Testis (tissue), 3 donors: ENCODE measurements around the gene MAZ. TPM values are rescaled to one million over a fixed set of nuclear protein-coding genes. Genes with fewer than 3 reads are reported as not detected.
"Not testable (repeated sequence)": the region's sequence is repeated elsewhere in the genome, so short reads cannot be mapped to it uniquely, and the experiment has no call there.

ENCODE experiments used
- DNase-seq: peaks from one replicate; pipeline ENCODE4 v3.0.0-alpha.2; 2019
- H3K27ac ChIP-seq, 2 donors: fragments of 200-600 bp; sonication (generic); one replicate each; pipeline ENCODE4 v1.5.1; 2019
- H3K27me3 ChIP-seq: fragments of 200-600 bp; sonication (generic); one replicate; pipeline ENCODE4 v1.5.1; 2019
- H3K36me3 ChIP-seq: fragments of 200-600 bp; sonication (generic); one replicate; pipeline ENCODE4 v1.5.1; 2017; ENCODE audit warnings: low read depth; ENCODE audit errors: missing control alignments
- H3K4me1 ChIP-seq: fragments of 200-600 bp; sonication (generic); one replicate; pipeline ENCODE4 v1.5.1; 2019
- H3K4me3 ChIP-seq, 2 donors: fragments of 200-600 bp; sonication (generic); one replicate each; pipeline ENCODE4 v1.5.1; 2017 to 2019
- H3K9me3 ChIP-seq: fragments of 200-600 bp; sonication (generic); one replicate; pipeline ENCODE4 v1.5.1; 2017
- POLR2A ChIP-seq: fragments of 450-650 bp; IDR thresholded peaks from one replicate; pipeline ENCODE4 v1.6.1; 2017; ENCODE audit warnings: antibody characterized with exemption, mild to moderate bottlenecking, moderate library complexity
- WGBS, 2 donors: methylation state at CpG; one replicate each; pipeline ENCODE4 v1.1.5; 2018; 5-methylcytosine and 5-hydroxymethylcytosine counted together
- intact Hi-C: fragments of 100-400 bp; cut with DNase I; formaldehyde crosslinking; loops from one replicate; pipeline ENCODE4 v1.15.1; 2023; ENCODE audit warnings: low total_unique reads
- polyA plus RNA-seq: library from polyadenylated mRNA; stranded (reverse); fragments of 350-450 nt; fragmentation: Illumina TruSeq; extraction: RNeasy Lipid Tissue Mini Kit (QIAGEN cat#74804); gene quantifications from one replicate; pipeline ENCODE4 v1.2.3, GENCODE V29; 2014; ENCODE audit warnings: low read depth, low replicate concordance; ENCODE audit not compliant: insufficient read depth
- total RNA-seq, 2 donors: library from RNA; depleted of rRNA; stranded (reverse); fragments of >200 nt; gene quantifications; one replicate each; pipeline ENCODE4 v1.2.3, GENCODE V29; 2016
- TF ChIP-seq, protein P1 (sequence below), 3 experiments: fragments of 450-650 bp in 2 of 3; fragments of 200-600 bp in 1 of 3; sonication (generic) in 1 of 3; IDR thresholded peaks; one replicate each; pipeline ENCODE4 v1.5.1; 2016 to 2019; ENCODE audit warnings: antibody characterized with exemption in 3 of 3, mild to moderate bottlenecking in 2 of 3, moderate library complexity in 1 of 3

The MAZ gene
- total and polyA plus RNA-seq, 3 donors from 2014 or later = 173 to 217 (median 186) TPM

DNA sequence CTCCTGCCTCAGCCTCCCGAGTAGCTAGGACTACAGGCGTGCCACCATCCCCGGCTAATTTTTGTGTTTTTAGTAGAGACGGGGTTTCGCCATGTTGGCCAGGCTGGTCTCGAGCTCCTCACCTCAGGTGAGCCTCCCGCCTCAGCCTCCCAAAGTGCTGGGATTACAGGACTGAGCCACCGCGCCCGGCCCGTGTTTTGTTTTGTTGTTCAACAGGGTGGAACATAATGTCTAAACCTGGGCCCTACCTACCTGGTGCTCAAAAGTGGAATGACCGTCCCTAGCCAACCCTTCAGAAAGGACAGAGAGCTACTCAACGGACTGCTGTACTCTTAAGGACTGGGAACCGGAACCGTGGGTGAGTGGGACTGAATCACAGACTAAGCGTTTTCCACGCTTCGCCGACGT, 16.6 kb upstream of the MAZ start:
- peak overlapping the region; percentile 83 to 92 for H3K27ac ChIP-seq
- H3K27me3 ChIP-seq = no peaks in the 10 kb centered on the region
- WGBS, 2 donors = 40 to 58% methylated on average over 12 to 20 of the region's 20 CpGs
- peaks cover 15% of the 10 kb centered on the region for H3K4me1 ChIP-seq
- no peaks in the 10 kb centered on the region for H3K36me3 ChIP-seq
- intact Hi-C loops = no loop called here
- no peaks in the 10 kb centered on the region for H3K9me3 ChIP-seq
- peak; percentile 20 for DNase-seq
- TF ChIP-seq, protein P1, sequence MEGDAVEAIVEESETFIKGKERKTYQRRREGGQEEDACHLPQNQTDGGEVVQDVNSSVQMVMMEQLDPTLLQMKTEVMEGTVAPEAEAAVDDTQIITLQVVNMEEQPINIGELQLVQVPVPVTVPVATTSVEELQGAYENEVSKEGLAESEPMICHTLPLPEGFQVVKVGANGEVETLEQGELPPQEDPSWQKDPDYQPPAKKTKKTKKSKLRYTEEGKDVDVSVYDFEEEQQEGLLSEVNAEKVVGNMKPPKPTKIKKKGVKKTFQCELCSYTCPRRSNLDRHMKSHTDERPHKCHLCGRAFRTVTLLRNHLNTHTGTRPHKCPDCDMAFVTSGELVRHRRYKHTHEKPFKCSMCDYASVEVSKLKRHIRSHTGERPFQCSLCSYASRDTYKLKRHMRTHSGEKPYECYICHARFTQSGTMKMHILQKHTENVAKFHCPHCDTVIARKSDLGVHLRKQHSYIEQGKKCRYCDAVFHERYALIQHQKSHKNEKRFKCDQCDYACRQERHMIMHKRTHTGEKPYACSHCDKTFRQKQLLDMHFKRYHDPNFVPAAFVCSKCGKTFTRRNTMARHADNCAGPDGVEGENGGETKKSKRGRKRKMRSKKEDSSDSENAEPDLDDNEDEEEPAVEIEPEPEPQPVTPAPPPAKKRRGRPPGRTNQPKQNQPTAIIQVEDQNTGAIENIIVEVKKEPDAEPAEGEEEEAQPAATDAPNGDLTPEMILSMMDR (IDR thresholded peaks at IDR 0.05) = no peak
- no peak for TF ChIP-seq POLR2A
- H3K4me3 ChIP-seq = peak overlapping the region; percentile 72 to 75

DNA sequence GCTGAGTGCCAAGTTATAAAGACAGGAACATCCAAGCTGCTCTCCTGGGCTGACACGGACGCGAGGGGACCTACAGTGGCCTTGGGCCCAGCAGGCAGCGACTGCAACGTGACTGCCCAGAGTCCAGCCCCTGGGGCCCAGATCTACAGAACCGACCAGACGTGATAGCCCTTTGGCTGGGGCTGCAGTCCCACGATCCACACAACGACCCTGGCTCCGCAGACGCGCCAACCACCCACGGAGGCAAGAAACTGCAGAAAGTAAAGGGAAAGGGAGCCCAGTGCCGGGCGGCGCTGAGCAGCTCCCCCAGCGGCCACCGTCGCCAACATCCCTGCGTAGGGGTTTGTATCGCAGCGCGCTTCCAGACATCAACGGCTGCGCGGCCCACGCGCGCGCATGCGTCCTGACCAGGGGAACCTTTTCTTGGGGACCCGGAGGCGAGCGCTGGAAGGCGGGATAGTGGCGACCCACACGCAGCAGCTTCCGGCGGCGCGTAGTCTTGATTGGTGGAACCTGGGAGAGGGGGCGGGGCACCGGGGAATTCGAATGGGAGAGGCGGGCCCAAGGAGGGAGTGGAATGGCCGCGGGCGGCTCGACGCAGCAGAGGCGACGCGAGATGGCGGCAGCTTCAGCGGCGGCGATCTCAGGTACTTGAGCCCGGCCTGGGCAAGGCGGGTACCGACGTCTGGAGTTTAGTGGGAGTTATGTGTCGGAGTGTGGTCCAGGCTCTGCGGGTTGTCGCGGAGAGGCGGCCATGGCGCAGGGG, 16.0 kb upstream of the MAZ start, which contains the start of gene KIF22:
Gene KIF22 (plus strand): TSS at position 569 of the 766 bp plus-strand sequence. CDS start 9 bp downstream, at position 578.
- Histone ChIP-seq H3K4me3 (peak within 1 kb of the TSS; percentile 72 to 75), H3K27me3 (no peaks in the 10 kb centered on the region), H3K36me3 (no peaks in the 10 kb centered on the region), H3K4me1 (peaks cover 15% of the 10 kb centered on the region), H3K27ac (peak within 1 kb of the TSS; percentile 83 to 92), H3K9me3 (no peaks in the 10 kb centered on the region)
- TF ChIP-seq, protein P1 (IDR thresholded peaks at IDR 0.05) = peak; percentile 61 to 81 (median 71)
- peak; percentile 54 for TF ChIP-seq POLR2A
- DNase-seq = peak; percentile 99
- intact Hi-C loops = no loop called here
- WGBS, 2 donors = 0 to 1% methylated on average over 18 to 30 of the region's 67 CpGs

DNA sequence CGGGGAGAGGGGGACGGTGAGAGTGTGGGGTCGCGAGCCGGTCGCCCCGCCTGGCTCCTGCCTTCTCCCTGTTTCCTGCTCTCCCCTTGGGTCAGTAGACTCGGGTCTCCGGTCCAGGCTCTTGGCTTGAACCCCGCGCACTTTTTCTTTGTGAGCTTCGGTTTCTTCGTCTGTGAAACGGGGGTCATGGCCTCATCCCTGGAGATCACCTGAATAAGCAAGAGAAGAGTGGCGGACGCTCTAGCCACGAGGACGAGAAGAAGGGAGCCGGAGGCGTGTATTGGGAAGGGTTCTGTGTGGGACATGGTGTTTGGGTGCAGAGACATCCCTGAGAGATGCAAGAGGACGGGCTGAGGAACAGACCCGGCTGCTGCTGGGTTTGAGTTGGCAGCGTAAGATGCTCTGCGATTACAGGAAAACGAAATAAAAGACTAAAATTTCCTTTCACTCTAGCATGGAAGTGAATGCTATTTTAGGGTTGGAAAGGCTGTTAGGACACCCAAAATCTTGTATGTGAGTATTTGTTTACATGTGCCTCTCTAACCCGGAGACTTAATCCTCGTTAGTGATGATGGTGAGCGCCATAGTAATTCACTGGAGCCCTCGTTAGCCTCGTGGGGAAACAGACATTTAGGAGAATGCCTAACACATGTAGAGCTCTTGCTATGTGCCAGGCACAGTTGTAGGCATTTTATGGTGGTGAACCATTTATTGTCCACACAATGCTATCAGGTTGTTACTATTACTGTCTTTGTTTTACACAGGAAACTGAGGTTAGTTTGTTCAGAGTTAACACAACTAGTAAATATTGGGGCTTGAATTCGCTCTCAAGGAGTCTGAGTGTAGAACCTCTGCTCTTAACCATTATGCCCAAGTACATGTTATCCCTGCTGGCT, 15.1 kb upstream of the MAZ start:
- Histone ChIP-seq H3K4me1 (peaks cover 15% of the 10 kb centered on the region), H3K36me3 (no peaks in the 10 kb centered on the region), H3K9me3 (no peaks in the 10 kb centered on the region), H3K27me3 (no peaks in the 10 kb centered on the region), H3K27ac (no peak overlapping the region), H3K4me3 (peak overlapping the region; percentile 72 to 75)
- DNase-seq = no peak
- WGBS, 2 donors = 2 to 3% methylated on average over 15 to 31 of the region's 31 CpGs
- intact Hi-C loops = no loop called here
- TF ChIP-seq, protein P1 (IDR thresholded peaks at IDR 0.05) = no peak

DNA sequence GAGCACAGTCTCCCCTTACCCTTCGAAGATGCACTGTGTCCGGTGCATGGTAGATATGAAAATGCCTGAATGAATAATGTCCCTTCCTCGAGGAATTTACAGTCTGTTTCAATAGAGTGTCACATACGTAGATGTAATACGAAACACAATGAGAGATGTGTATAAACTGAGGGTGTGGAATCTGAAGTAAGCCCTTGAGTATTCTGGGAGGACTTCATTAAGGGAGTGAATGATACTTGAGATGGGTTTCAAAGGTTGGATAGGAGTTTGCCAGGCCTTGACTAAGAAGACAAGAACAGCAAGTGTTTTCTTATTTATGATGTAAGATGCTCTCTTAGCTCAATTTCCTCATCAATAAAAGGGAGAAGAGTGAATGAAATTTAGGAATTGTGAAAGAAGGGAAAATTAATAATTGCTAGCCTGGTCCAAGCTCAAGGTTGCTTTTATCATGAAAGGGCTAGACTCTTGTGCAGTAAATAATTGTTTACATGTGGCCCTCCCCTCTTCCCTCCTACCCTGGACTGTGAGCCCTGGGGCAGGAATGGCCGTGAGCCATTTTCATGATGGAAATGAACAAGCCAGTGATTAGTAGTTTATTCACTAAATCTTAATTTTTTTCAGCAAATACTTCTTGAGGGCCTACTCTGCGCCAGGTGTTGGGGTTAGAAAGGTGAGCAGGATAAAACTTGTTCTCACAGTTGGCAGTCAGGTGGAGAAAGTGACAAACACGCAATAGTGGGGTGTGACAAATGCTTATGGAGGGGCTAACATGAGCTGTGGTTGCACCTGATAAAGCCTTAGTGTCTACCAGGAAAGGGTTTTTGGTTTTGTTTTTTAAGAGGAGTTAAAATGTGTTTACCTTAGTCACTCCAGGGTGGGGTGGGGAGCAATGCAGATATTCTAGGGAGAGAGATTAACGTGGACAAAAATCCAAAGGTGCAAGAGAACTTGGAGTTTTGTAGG, 14.2 kb upstream of the MAZ start:
- DNase-seq = no peak
- intact Hi-C loops = no loop called here
- TF ChIP-seq, protein P1 (IDR thresholded peaks at IDR 0.05) = no peak
- no peak for TF ChIP-seq POLR2A
- H3K9me3 ChIP-seq = no peaks in the 10 kb centered on the region
- peaks cover 15% of the 10 kb centered on the region for H3K4me1 ChIP-seq
- H3K4me3 ChIP-seq = no peak overlapping the region
- no peaks in the 10 kb centered on the region for H3K27me3 ChIP-seq
- WGBS, 2 donors = 67 to 70% methylated on average over 9 of the region's 9 CpGs
- H3K36me3 ChIP-seq = no peaks in the 10 kb centered on the region
- H3K27ac ChIP-seq = no peak overlapping the region

DNA sequence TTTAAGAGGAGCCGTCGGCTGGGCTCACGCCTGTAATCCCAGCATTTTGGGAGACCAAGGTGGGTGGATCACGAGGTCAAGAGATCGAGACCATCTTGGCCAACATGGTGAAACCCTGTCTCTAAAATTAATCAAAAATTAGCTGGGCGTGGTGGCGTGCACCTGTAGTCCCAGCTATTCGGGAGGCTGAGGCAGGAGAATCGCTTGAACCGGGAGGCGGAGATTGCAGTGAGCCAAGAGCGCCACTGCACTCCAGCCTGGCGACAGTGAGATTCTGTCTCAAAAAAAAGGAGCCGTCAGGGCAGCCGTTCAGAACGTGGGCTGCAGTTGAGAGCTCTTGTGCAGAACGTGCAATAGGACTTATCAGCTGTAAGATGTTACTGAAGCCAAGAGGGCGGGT, 13.2 kb upstream of the MAZ start:
- WGBS, 2 donors = 81 to 85% methylated on average over 9 to 18 of the region's 18 CpGs
- H3K4me1 ChIP-seq = peaks cover 15% of the 10 kb centered on the region
- intact Hi-C loops, H3K27ac ChIP-seq, H3K36me3 ChIP-seq, H3K9me3 ChIP-seq, H3K4me3 ChIP-seq, H3K27me3 ChIP-seq, DNase-seq: not testable (repeated sequence)
